ENCODE results near the gene KIAA0232.

Gene KIAA0232

DNA sequence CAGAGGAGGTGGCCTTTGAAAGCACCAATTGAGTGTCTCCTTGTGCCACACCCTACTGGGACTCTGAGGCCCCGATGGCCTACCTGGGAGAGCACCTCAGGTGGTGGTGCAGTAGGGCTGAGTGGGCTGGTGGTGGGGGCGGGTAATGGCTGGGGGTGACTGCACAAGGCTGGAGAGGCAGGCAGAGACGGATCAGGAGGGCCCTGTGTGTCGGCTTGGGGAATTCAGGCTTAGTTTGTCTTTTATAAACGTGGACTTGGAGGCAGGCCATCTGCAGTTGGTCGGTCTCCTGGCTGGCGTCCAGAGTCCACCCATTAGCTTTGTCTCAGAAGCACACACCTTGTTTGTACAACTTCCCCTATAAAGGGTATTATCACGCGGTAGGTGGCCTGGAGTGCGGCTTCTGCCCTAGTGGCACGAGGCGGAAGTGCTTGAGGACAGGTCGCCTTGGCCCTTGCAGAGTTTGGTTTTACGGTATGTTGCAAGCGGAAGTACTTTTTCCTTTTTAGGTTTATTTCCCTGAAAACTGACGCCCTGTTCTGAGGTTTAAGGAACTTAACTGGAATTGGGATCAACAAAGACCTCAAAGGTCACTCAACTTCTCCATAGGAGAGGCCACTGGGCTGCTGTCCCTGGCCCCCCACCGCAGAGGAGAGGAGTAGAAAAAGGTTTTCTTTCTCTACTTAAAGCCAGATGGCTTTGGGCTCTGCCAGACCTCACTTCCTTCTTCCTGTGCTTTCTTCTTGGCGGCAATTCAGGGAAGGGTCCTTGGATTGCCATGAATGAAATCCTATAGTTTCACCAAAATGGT lies 135.1 kb downstream of the KIAA0232 start:
- no peaks in the 10 kb centered on the region for H3F3A ChIP-seq (ENCODE audit: insufficient read depth, low read length)
- DNase-seq: no peak
- TF ChIP-seq, protein P1, sequence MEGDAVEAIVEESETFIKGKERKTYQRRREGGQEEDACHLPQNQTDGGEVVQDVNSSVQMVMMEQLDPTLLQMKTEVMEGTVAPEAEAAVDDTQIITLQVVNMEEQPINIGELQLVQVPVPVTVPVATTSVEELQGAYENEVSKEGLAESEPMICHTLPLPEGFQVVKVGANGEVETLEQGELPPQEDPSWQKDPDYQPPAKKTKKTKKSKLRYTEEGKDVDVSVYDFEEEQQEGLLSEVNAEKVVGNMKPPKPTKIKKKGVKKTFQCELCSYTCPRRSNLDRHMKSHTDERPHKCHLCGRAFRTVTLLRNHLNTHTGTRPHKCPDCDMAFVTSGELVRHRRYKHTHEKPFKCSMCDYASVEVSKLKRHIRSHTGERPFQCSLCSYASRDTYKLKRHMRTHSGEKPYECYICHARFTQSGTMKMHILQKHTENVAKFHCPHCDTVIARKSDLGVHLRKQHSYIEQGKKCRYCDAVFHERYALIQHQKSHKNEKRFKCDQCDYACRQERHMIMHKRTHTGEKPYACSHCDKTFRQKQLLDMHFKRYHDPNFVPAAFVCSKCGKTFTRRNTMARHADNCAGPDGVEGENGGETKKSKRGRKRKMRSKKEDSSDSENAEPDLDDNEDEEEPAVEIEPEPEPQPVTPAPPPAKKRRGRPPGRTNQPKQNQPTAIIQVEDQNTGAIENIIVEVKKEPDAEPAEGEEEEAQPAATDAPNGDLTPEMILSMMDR (IDR thresholded peaks at IDR 0.05; ENCODE audit: low read length): peak; percentile 17
- no peak for TF ChIP-seq EZH2 (optimal IDR thresholded peaks at IDR 0.05; ENCODE audit: low read depth, low read length)
- no peak for TF ChIP-seq EZH2phosphoT487 (IDR thresholded peaks at IDR 0.05; ENCODE audit: low read length)
- 0 out of 2 replicates have a peak, but pooled peaks cover 3% of the 10 kb centered on the region for H3K79me2 ChIP-seq (ENCODE audit: low read length)
- H4K20me1 ChIP-seq (ENCODE audit: insufficient read depth, low read length): no peaks in the 10 kb centered on the region
- H3K4me1 ChIP-seq (ENCODE audit: low read length): no peaks in the 10 kb centered on the region
- H3K9me2 ChIP-seq (replicated peaks; ENCODE audit: insufficient read depth, low read length): no peaks in the 10 kb centered on the region
- no peaks in the 10 kb centered on the region for H3K27me3 ChIP-seq (replicated peaks; ENCODE audit: insufficient read depth, low read length)
- H3K9ac ChIP-seq (ENCODE audit: low read length): no peak overlapping the region
- H3K36me3 ChIP-seq (replicated peaks; ENCODE audit: insufficient read depth, low read length): no peaks in the 10 kb centered on the region
- H3K27ac ChIP-seq (ENCODE audit: low read length): no peak overlapping the region
- no peak overlapping the region for H2AFZ ChIP-seq (ENCODE audit: low read length)
- no peaks in the 10 kb centered on the region for H3K9me3 ChIP-seq (replicated peaks; ENCODE audit: insufficient read depth, low read length)
- no peak overlapping the region for H3K4me3 ChIP-seq (ENCODE audit: low read length)
- H3K4me2 ChIP-seq (ENCODE audit: low read depth, low read length): no peak overlapping the region

DNA sequence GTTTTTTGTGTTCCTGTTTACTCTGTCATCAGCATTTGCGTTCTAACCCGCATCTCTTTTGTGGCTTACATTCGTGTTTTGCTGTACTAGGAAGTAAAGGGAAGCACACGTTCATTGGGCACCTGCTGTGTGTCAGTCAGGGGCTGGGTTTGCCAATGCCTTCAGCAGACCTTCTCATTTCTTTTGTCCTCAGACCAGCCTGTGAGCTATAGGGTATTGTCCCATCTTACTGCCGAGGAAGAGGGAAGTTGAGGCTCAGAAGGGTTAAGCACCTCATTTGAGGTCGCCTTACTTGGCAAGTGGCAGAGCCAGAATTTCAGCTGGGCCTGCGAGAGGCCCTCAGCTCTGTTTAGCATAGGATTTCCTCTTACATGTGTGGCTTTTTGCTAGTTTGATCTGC lies 135.8 kb downstream of the KIAA0232 start:
- Histone ChIP-seq H3K36me3 (replicated peaks; ENCODE audit: insufficient read depth, low read length) (no peaks in the 10 kb centered on the region), H3K4me1 (ENCODE audit: low read length) (no peaks in the 10 kb centered on the region), H3K9me2 (replicated peaks; ENCODE audit: insufficient read depth, low read length) (no peaks in the 10 kb centered on the region), H3K9me3 (replicated peaks; ENCODE audit: insufficient read depth, low read length) (no peaks in the 10 kb centered on the region), H3K27ac (ENCODE audit: low read length) (no peak overlapping the region), H3K79me2 (ENCODE audit: low read length) (0 out of 2 replicates have a peak, but pooled peaks cover 3% of the 10 kb centered on the region), H3K4me2 (ENCODE audit: low read depth, low read length) (no peak overlapping the region), H3K9ac (ENCODE audit: low read length) (no peak overlapping the region), H3K4me3 (ENCODE audit: low read length) (no peak overlapping the region), H3K27me3 (replicated peaks; ENCODE audit: insufficient read depth, low read length) (no peaks in the 10 kb centered on the region), H4K20me1 (ENCODE audit: insufficient read depth, low read length) (no peaks in the 10 kb centered on the region), H2AFZ (ENCODE audit: low read length) (no peak overlapping the region), H3F3A (ENCODE audit: insufficient read depth, low read length) (no peaks in the 10 kb centered on the region)
- TF ChIP-seq, protein P1 (IDR thresholded peaks at IDR 0.05; ENCODE audit: low read length): no peak
- no peak for TF ChIP-seq EZH2 (optimal IDR thresholded peaks at IDR 0.05; ENCODE audit: low read depth, low read length)
- TF ChIP-seq EZH2phosphoT487 (IDR thresholded peaks at IDR 0.05; ENCODE audit: low read length): no peak
- no peak for DNase-seq

DNA sequence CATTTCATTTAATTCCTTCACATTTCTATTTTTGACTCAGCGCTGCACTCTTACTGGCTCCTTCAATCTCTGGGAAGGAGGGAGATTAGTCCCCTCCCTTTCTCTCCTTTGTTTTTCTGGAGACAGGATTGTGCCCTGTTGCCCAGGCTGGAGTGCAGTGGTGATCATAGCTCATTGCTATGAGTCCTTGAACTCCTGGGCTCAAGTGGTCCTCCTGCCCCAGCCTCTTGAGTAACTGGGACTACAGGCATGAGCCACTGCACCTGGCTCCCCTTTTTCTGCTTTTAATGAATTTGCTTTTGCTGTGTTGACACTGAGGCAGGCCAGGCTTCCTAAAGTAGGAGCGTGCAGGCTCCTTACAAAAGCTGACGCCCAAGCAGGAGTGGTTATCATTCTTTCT lies 137.6 kb downstream of the KIAA0232 start:
- TF ChIP-seq EZH2phosphoT487 (IDR thresholded peaks at IDR 0.05; ENCODE audit: low read length): no peak
- TF ChIP-seq, protein P1 (IDR thresholded peaks at IDR 0.05; ENCODE audit: low read length): no peak
- TF ChIP-seq EZH2 (optimal IDR thresholded peaks at IDR 0.05; ENCODE audit: low read depth, low read length): no peak
- Histone ChIP-seq H3K4me2 (ENCODE audit: low read depth, low read length) (no peak overlapping the region), H3K9me3 (replicated peaks; ENCODE audit: insufficient read depth, low read length) (no peaks in the 10 kb centered on the region), H3K27ac (ENCODE audit: low read length) (no peak overlapping the region), H3K9me2 (replicated peaks; ENCODE audit: insufficient read depth, low read length) (no peaks in the 10 kb centered on the region), H3K79me2 (ENCODE audit: low read length) (0 out of 2 replicates have a peak, but pooled peaks cover under 1% of the 10 kb centered on the region), H3F3A (ENCODE audit: insufficient read depth, low read length) (no peaks in the 10 kb centered on the region), H3K9ac (ENCODE audit: low read length) (no peak overlapping the region), H4K20me1 (ENCODE audit: insufficient read depth, low read length) (no peaks in the 10 kb centered on the region), H3K27me3 (replicated peaks; ENCODE audit: insufficient read depth, low read length) (no peaks in the 10 kb centered on the region), H2AFZ (ENCODE audit: low read length) (no peak overlapping the region), H3K4me3 (ENCODE audit: low read length) (no peak overlapping the region), H3K4me1 (ENCODE audit: low read length) (no peaks in the 10 kb centered on the region), H3K36me3 (replicated peaks; ENCODE audit: insufficient read depth, low read length) (no peaks in the 10 kb centered on the region)
- no peak for DNase-seq
